ENCODE data around the gene ROBO2.

GRCh38 chr3:77204788-77205187 is 164.9 kb downstream of the ROBO2 start:
- TF ChIP-seq SP1 (IDR thresholded peaks at IDR 0.05) = no peak
- TF ChIP-seq NFRKB (IDR thresholded peaks at IDR 0.05) = no peak
- TF ChIP-seq BHLHE40 (IDR thresholded peaks at IDR 0.05; ENCODE audit: borderline replicate concordance) = no peak
- TF ChIP-seq ELF4 (IDR thresholded peaks at IDR 0.05) = no peak
- TF ChIP-seq FOXK2 (IDR thresholded peaks at IDR 0.05) = no peak
- TF ChIP-seq FOXM1 (IDR thresholded peaks at IDR 0.05; ENCODE audit: borderline replicate concordance) = no peak
- TF ChIP-seq ARNT (IDR thresholded peaks at IDR 0.05) = no peak
- TF ChIP-seq PKNOX1 (IDR thresholded peaks at IDR 0.05) = no peak
- TF ChIP-seq HDGF (IDR thresholded peaks at IDR 0.05; ENCODE audit: borderline replicate concordance) = no peak

Measured in HEK293T (cell line).